T-cell (primary cell): ENCODE data around the gene CRYBG2. TPM values are rescaled to one million over a fixed set of nuclear protein-coding genes. Genes with fewer than 3 reads are reported as not detected.

Experiments
- ATAC-seq, 4 experiments: fragments of 200-7000 bp in 3 of 4; fragments of 150-1000 bp in 1 of 4; cut with Tn5 transposase; replicated peaks in 1 of 4; 1 replicate in 3 of 4; 2 replicates in 1 of 4; pipeline ENCODE4 v1.10.0; 2021; ENCODE audit warnings: moderate library complexity in 3 of 4, mild to moderate bottlenecking in 2 of 4, moderate number of reproducible peaks in 1 of 4
- CTCF ChIA-PET, 2 donors: fragments of 300-600 bp; sonication (Branson Sonifier 250); formaldehyde crosslinking; loops; one replicate each; lab custom pipeline; 2022; ENCODE audit warnings: antibody characterized with exemption in 2 of 2; lab: Charles Lee
- POLR2A ChIA-PET, 2 donors: fragments of 300-600 bp; sonication (Branson Sonifier 250); formaldehyde crosslinking; loops; one replicate each; lab custom pipeline; 2022; ENCODE audit warnings: antibody characterized with exemption in 2 of 2; lab: Charles Lee
- DNase-seq, 35 experiments: peaks; one replicate each; pipeline versions ENCODE4 v3.0.0 to v3.0.0-alpha.2; 2013 to 2023
- H3K27ac ChIP-seq: one replicate; pipeline ENCODE4 v1.5.1; 2013; ENCODE audit warnings: low read length
- H3K27me3 ChIP-seq, 2 experiments: replicated peaks in 1 of 2; 1 replicate in 1 of 2; 2 replicates in 1 of 2; pipeline versions ENCODE4 v1.6.1 to v1.7.0; 2013; ENCODE audit warnings: low read length in 1 of 2, mixed read lengths in 1 of 2; ENCODE audit not compliant: control insufficient read depth in 2 of 2, insufficient read depth in 2 of 2; ENCODE audit errors: extremely low read depth in 1 of 2
- H3K36me3 ChIP-seq, 2 donors: 1 replicate in 1 of 2; 2 replicates in 1 of 2; pipeline versions ENCODE4 v1.6.1 to v1.7.0; 2013; ENCODE audit warnings: low read length in 1 of 2; ENCODE audit not compliant: control insufficient read depth in 2 of 2, insufficient read depth in 1 of 2; ENCODE audit errors: extremely low read depth in 1 of 2
- H3K4me1 ChIP-seq, 2 experiments: 1 replicate in 1 of 2; 2 replicates in 1 of 2; pipeline versions ENCODE4 v1.6.1 to v1.7.0; 2013; ENCODE audit warnings: low read length in 2 of 2, mixed read lengths in 1 of 2; ENCODE audit not compliant: insufficient read depth in 2 of 2, control insufficient read depth in 1 of 2; ENCODE audit errors: extremely low read depth in 1 of 2
- H3K4me3 ChIP-seq, 2 donors: 1 replicate in 1 of 2; 2 replicates in 1 of 2; pipeline versions ENCODE4 v1.5.1 to v1.7.0; 2013; ENCODE audit warnings: mild to moderate bottlenecking in 2 of 2, low read length in 1 of 2, moderate library complexity in 1 of 2; ENCODE audit not compliant: control insufficient read depth in 1 of 2; ENCODE audit errors: extremely low read depth in 1 of 2
- H3K9me3 ChIP-seq: 2 replicates; pipeline ENCODE4 v1.7.0; 2013
- H3K27ac Mint-ChIP-seq, 2 donors: one replicate each; pipeline ENCODE4 v1.8.0; 2020 to 2021; ENCODE audit warnings: mild to moderate bottlenecking in 2 of 2, mixed read lengths in 2 of 2
- H3K27me3 Mint-ChIP-seq, 2 donors: one replicate each; pipeline ENCODE4 v1.8.0; 2021 to 2022; ENCODE audit warnings: mixed read lengths in 2 of 2
- H3K36me3 Mint-ChIP-seq: one replicate; pipeline ENCODE4 v1.8.0; 2021; ENCODE audit warnings: mixed read lengths
- H3K4me1 Mint-ChIP-seq, 3 donors: one replicate each; pipeline ENCODE4 v1.8.0; 2020 to 2022; ENCODE audit warnings: mixed read lengths in 3 of 3, mild to moderate bottlenecking in 1 of 3
- H3K4me3 Mint-ChIP-seq, 3 donors: one replicate each; pipeline ENCODE4 v1.8.0; 2020 to 2022; ENCODE audit warnings: mild to moderate bottlenecking in 3 of 3, mixed read lengths in 3 of 3, moderate library complexity in 3 of 3
- H3K9me3 Mint-ChIP-seq, 3 donors: one replicate each; pipeline ENCODE4 v1.8.0; 2020 to 2022; ENCODE audit warnings: mixed read lengths in 3 of 3
- WGBS: methylation state at CpG from one replicate; pipeline ENCODE4 v1.1.5; 2013; ENCODE audit warnings: missing lambda C conversion rate; ENCODE audit not compliant: insufficient coverage; 5-methylcytosine and 5-hydroxymethylcytosine counted together
- total RNA-seq, 35 experiments: library from RNA in 6 of 35; stranded (reverse) in 6 of 35; fragments of 120-200 nt in 1 of 35; gene quantifications; one replicate each; pipeline versions ENCODE4 v1.2.1 to v1.2.4 and lab custom pipeline; 2013 to 2026

The CRYBG2 gene
- total RNA-seq, 5 donors from 2014 or later (not counting 1 experiment from before 2014, with no cell fraction given): 3.0 to 7.3 (median 5.1) TPM

DNA sequence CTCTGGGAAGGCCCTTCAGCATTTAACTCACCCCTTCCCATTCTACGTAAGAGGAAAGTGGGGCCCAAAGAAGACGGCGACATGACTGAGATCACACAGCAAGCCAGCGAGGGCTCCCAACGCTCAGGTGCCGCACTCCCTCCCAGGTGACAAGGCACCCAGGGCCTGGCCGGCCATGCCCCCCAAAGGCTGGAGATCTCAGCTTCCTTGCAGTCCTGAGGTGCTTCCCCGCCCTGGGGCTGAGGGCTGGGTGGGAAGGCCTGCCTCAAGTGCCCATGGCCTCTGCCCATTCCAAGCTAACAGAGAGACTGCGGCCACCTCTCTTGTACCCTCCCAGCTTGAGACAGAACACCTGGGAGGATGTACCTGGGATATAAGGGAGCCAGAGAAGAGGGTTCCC is 1.0 kb upstream of the CRYBG2 start:
- Mint-ChIP-seq H3K4me1 (peaks cover 15 to 28% (median 15%) of the 10 kb centered on the region in 3 donors), H3K4me3 (no peak overlapping the region), H3K27me3 (no peaks in the 10 kb centered on the region), H3K9me3 (no peaks in the 10 kb centered on the region), H3K36me3 (no peaks in the 10 kb centered on the region), H3K27ac (no peak overlapping the region)
- Histone ChIP-seq H3K27ac (no peak overlapping the region), H3K9me3 (no peaks in the 10 kb centered on the region), H3K4me3 (no peak overlapping the region), H3K36me3 (no peaks in the 10 kb centered on the region), H3K4me1 (peaks cover 4 to 22% of the 10 kb centered on the region in 2 experiments), H3K27me3 (peaks cover 0 to 12% of the 10 kb centered on the region in 2 experiments)
- DNase-seq (no peak), ATAC-seq (no peak)
- 97% methylated on average over 7 of the region's 9 CpGs for whole genome bisulfite sequencing
- ChIA-PET CTCF (no interaction called here), POLR2A (no interaction called here)

DNA sequence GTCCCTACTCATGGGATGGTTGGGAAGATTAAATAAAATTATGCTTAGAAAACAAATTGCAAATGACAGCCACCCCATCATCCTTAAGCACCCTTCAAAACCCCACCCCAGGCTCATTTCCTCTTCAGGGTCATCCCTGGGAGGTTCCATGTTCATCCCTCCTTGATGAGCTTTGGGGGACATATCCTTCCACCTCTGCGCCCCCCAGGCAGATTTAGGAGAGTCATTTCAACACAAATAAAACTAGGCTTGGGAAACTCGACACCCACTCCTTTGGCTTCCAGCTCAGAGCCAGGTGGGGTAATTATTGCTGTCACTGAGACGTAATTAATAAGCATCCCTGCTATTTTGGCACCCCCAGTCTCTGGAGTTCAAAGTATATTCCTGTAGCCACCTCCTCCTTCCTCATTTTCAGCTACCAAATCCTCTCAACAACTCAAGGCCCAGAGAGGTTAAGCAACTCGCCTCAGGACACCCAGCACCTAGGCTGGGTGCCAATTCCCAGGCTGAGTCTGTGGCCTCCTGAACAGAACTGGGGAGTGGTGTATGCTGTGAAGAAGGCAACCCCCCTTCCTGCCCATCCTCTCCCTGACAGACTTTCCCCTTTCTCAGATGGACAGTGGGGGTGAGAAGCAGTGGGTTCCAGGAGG is 595 bp downstream of the CRYBG2 start:
- Mint-ChIP-seq H3K4me3 (no peak overlapping the region), H3K36me3 (no peaks in the 10 kb centered on the region), H3K27me3 (no peaks in the 10 kb centered on the region), H3K4me1 (peaks cover 2 to 12% (median 3%) of the 10 kb centered on the region in 3 donors), H3K9me3 (no peaks in the 10 kb centered on the region), H3K27ac (no peak overlapping the region)
- Histone ChIP-seq H3K27ac (no peak overlapping the region), H3K4me3 (no peak overlapping the region), H3K4me1 (peaks cover 0 to 5% of the 10 kb centered on the region in 2 experiments), H3K9me3 (no peaks in the 10 kb centered on the region), H3K27me3 (peaks cover 0 to 8% of the 10 kb centered on the region in 2 experiments), H3K36me3 (no peaks in the 10 kb centered on the region)
- no peak for DNase-seq
- ATAC-seq: no peak
- ChIA-PET CTCF (interaction anchor here in 1 of 2 donors (0.6 kb wide), 1 partner anchor 22 kb away, joined by 7 read pairs; no protein-coding TSS in a partner anchor), POLR2A (interaction anchor here in 1 of 2 donors (0.6 kb wide), 1 partner anchor 62 kb away, joined by 3 read pairs; no protein-coding TSS in a partner anchor)
- WGBS: 80% methylated on average over 1 of the region's 4 CpGs

DNA sequence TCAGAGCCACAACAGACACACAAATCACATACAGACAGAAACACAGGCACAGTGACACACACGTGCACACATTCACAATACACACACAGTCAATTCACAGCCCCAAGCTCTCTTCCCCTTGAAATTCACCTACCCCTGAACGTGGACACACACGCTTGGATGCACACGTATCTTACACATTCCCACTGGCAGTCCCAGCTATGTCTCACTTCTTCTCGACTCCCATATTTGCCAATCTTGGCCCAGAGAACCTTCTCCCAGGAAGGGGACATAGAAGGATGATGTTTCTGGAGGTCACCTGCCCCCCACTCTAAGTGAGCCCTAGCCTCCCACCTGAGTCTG is 1.6 kb downstream of the CRYBG2 start:
- peaks cover 0 to 8% of the 10 kb centered on the region in 2 experiments for H3K27me3 ChIP-seq
- ChIA-PET POLR2A (no interaction called here), CTCF (no interaction called here)
- 59% methylated on average over 4 of the region's 5 CpGs for WGBS
- Mint-ChIP-seq H3K27me3 (no peaks in the 10 kb centered on the region), H3K4me3 (no peak overlapping the region), H3K9me3 (no peaks in the 10 kb centered on the region), H3K27ac (no peak overlapping the region), H3K36me3 (no peaks in the 10 kb centered on the region), H3K4me1 (peaks cover 0 to 6% (median 1%) of the 10 kb centered on the region in 3 donors)
- DNase-seq (no peak), ATAC-seq (no peak)
- H3K9me3 ChIP-seq: no peaks in the 10 kb centered on the region
- no peak overlapping the region for H3K4me3 ChIP-seq
- no peaks in the 10 kb centered on the region for H3K36me3 ChIP-seq
- no peak overlapping the region for H3K27ac ChIP-seq
- H3K4me1 ChIP-seq: no peaks in the 10 kb centered on the region

DNA sequence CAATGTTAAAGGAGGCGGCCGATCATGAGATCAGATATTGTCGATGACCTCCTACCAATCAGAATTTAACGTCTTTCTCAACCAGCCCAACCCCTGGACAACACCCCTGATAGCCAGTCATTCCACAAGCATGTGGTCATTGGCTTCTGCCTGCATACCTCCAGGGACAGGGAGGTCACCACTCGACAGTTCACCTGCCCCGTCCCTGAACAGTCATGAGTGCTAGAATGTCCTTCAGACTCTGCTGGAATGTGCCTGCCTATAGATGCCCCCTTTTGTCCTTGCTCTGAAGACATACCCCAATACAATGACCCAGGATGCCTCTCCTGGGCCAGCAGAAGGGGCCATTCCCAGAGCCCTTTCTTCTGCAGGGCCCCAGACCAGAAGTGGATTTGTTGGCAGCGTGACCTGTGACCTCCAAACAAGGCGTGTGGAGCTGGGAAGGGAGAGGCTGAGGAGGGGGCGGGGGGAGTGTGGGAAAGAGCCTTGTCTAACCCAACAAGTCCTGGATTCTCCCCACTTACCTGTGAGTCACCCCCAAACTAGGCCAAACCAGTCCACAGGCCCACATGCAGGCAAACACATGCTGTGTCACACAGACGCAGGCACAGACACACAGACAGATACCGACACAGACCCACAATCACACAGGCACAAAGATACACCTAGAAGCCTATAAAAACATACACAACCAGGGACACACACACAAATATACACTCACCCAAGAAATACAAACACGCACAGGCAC is 2.2 kb downstream of the CRYBG2 start:
- Mint-ChIP-seq H3K27me3 (no peaks in the 10 kb centered on the region), H3K9me3 (no peaks in the 10 kb centered on the region), H3K36me3 (no peaks in the 10 kb centered on the region), H3K4me3 (no peak overlapping the region), H3K27ac (no peak overlapping the region), H3K4me1 (peaks cover 0 to 4% (median 0%) of the 10 kb centered on the region in 3 donors)
- Histone ChIP-seq H3K9me3 (no peaks in the 10 kb centered on the region), H3K36me3 (no peaks in the 10 kb centered on the region), H3K27ac (no peak overlapping the region), H3K4me3 (no peak overlapping the region), H3K27me3 (peaks cover 0 to 8% of the 10 kb centered on the region in 2 experiments), H3K4me1 (no peaks in the 10 kb centered on the region)
- no peak for DNase-seq
- CTCF ChIA-PET: interaction anchor here (0.6 to 1.0 kb wide), 2 partner anchors 12 to 854 kb away, joined by 3 to 4 read pairs; no protein-coding TSS in a partner anchor
- no peak for ATAC-seq
- POLR2A ChIA-PET: no interaction called here
- WGBS: 85% methylated on average over 5 of the region's 12 CpGs

DNA sequence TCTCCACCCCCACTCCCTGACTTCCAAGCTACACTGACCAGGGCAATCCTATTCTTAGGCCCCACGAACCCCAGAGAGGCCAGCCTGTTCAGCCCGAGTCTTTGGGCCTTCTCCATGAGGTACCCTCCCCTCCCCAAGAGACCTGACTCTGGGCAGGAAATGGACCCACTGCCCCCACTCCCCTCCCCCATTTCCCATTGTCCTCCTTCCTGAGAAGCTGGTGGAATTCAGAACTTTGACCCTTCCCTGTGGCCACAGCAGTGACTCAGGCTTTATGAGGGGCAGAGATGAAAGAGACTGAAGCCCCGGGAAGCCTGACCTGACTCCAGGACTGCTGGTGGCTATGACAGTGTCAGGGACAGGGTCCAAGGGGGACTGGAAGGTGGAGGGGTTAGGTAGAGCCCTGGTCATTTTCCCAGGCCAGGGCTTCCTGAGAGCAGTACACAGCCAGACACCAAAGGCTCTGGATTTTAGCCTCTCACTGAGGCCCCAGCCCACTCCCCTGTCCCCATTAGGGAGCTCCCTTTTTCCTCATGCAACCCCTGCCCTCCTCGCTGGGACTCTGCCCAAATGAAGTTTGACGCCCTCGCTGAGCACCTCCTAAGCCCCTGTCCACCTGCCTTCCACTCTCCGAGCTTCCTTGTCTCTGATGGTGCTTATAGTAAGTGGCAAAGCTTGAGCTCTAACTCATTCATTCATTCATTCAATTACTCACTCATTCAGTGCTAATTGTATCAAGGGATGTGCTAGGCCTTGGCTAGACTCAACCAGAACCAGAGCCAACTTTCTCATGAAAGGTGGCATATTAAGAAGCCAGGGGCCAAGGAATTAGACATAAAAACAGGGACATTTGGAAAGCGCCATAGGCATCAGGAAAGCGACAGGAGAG is 3.0 kb downstream of the CRYBG2 start:
- no peak overlapping the region for H3K27ac Mint-ChIP-seq
- no peaks in the 10 kb centered on the region for H3K9me3 Mint-ChIP-seq
- H3K36me3 ChIP-seq: no peaks in the 10 kb centered on the region
- H3K4me1 Mint-ChIP-seq: peaks cover 0 to 4% (median 0%) of the 10 kb centered on the region in 3 donors
- no peak overlapping the region for H3K27ac ChIP-seq
- POLR2A ChIA-PET: interaction anchor here in 1 of 2 donors (0.6 kb wide), 1 partner anchor 166 kb away, joined by 6 read pairs; no protein-coding TSS in a partner anchor
- no peaks in the 10 kb centered on the region for H3K36me3 Mint-ChIP-seq
- no peaks in the 10 kb centered on the region for H3K4me1 ChIP-seq
- CTCF ChIA-PET: interaction anchor here (0.6 to 1.0 kb wide), 2 partner anchors 13 to 853 kb away, joined by 3 to 4 read pairs; no protein-coding TSS in a partner anchor
- H3K27me3 Mint-ChIP-seq: no peaks in the 10 kb centered on the region
- H3K9me3 ChIP-seq: no peaks in the 10 kb centered on the region
- H3K4me3 ChIP-seq: no peak overlapping the region
- no peak for ATAC-seq
- DNase-seq: no peak
- H3K4me3 Mint-ChIP-seq: no peak overlapping the region
- WGBS: 93% methylated on average over 5 of the region's 9 CpGs
- H3K27me3 ChIP-seq: peaks cover 0 to 8% of the 10 kb centered on the region in 2 experiments

DNA sequence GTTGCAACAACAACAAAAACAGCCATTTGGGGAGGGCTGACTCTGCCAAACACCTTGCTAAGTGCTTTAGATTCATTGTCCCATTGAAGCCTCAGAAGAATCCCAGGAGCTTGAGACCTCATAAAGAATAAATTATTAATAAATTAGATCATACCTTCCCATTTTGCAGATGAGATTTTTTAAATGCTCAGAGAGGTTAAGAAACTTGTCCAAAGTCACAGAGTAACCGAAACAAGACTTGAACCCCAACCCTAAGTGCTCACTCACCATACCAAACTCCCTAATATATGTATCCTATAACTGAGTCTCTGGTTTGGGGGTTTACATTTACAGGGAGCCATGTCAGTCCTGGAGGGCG is 3.6 kb downstream of the CRYBG2 start:
- no peaks in the 10 kb centered on the region for H3K4me1 ChIP-seq
- H3K36me3 Mint-ChIP-seq: no peaks in the 10 kb centered on the region
- H3K27me3 ChIP-seq: peaks cover 0 to 11% of the 10 kb centered on the region in 2 experiments
- no peak overlapping the region for H3K4me3 ChIP-seq
- ATAC-seq (no peak), DNase-seq (no peak)
- H3K4me3 Mint-ChIP-seq: no peak overlapping the region
- H3K4me1 Mint-ChIP-seq: no peaks in the 10 kb centered on the region
- H3K27me3 Mint-ChIP-seq: no peaks in the 10 kb centered on the region
- ChIA-PET POLR2A (no interaction called here), CTCF (no interaction called here)
- WGBS: 50% methylated on average over 1 of the region's 2 CpGs
- no peaks in the 10 kb centered on the region for H3K36me3 ChIP-seq
- H3K9me3 ChIP-seq: no peaks in the 10 kb centered on the region
- no peak overlapping the region for H3K27ac ChIP-seq
- no peak overlapping the region for H3K27ac Mint-ChIP-seq
- no peaks in the 10 kb centered on the region for H3K9me3 Mint-ChIP-seq
